Stimulated activated CD8-positive, alpha-beta memory T cell treated with anti-CD3 and anti-CD28 coated beads, Interleukin-7, amount 100 ng/mL, for 48 hours (primary cell): Measurements from ENCODE around the gene THBS2.
"Not testable (repeated sequence)": the region's sequence is repeated elsewhere in the genome, so short reads cannot be mapped to it uniquely, and the experiment has no call there.

Source experiments
- DNase-seq, 2 donors: peaks; one replicate each; pipeline ENCODE4 v3.0.0-alpha.2; 2020; ENCODE audit warnings: low read depth in 1 of 2; ENCODE audit errors: extremely low read depth in 1 of 2

Gene THBS2

GRCh38 chr6:169186496-169187169, 67.0 kb downstream of the THBS2 start:
- DNase-seq = no peak

DNA sequence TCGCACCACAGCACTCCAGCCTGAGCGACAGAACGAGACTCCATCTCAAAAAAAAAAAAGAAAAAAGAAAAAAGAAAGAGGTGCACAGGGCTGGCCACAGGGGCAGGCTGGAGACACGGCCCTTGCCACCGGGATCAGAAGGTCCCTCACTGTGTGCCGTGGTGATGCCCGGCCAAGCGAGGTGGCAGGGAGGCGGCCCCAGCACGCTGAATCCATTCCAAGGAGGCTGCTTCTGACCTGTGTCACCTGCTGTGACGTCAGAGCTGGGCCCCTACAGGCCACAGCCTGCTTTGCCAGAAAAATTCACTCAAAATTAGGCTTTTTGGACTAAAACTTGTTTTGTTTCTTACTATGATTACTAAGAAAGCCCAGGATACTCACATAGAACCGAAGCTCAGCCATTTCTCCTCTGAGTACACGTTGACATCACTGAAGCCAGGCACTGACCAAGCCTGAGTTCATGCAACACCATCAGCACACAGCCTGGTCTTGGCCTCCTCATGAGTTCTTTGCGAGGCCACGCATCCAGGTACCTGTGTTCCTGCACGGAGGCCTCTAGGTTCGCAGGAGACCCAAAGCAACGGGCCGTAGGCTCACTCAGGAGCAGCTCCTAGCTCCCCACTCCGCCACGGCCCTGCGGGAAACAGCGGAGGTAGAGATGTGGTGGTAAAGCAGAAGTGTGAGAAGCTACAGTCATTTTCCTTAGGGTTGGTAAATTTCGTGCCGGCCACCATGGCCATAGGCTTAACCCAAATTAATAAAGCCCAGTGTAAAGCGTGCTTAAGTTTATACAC, 67.8 kb downstream of the THBS2 start:
- DNase-seq = no peak

GRCh38 chr6:169185011-169185521, 68.6 kb downstream of the THBS2 start:
- DNase-seq = no peak

GRCh38 chr6:169184419-169184818, 69.2 kb downstream of the THBS2 start:
- DNase-seq = no peak

- DNase-seq = no peak
Observed at GRCh38 chr6:169183233-169183632, 70.4 kb downstream of the THBS2 start.

DNA sequence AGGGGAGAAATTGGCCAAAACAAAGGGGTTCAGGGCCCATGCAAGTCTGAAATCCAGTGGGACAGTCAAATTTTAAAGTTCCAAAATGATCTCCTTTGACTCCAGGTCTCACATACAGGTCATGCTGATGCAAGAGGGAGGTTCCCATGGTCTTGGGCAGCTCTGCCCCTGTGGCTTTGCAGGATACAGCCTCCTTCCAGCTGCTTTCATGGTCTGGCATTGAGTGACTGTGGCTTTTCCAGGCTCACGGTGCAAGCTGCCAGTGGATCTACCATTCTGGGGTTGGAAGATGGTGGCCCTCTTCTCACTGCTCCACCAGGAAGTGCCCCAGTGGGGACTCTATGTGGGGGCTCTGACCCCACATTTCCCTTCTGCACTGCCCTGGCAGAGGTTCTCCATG, 73.8 kb downstream of the THBS2 start:
- not testable (repeated sequence) for DNase-seq

DNA sequence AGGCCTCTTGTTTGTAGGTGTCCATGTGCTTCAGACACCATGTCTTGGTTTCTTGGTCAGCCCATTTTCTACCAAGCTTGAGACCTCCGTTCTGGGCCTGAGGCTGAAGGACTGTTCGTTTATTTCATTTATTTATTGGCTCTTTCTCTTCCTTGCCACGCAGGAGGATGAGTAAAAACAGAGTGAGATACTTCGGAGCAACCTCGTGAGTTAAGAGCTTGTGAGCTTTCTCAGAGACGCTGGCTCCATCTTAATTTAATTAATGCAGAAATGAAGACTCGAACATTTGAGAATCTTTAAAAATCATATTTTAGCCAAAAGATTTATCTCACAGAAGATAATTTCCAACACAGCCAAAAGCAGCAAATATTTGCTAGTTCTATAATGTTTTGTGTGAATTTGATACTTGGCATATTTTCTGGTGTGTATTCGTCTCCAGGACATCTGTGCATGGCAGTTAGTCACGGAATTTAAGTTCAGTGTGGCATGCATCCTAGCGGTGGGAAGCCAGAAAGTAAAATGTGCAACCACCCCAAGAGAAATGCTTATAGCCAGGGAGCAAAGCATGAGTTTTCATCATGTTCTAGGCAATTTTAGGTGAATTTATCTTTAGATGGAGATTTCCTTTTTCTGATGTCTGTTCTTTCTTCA, 76.0 kb downstream of the THBS2 start:
- no peak for DNase-seq

DNA sequence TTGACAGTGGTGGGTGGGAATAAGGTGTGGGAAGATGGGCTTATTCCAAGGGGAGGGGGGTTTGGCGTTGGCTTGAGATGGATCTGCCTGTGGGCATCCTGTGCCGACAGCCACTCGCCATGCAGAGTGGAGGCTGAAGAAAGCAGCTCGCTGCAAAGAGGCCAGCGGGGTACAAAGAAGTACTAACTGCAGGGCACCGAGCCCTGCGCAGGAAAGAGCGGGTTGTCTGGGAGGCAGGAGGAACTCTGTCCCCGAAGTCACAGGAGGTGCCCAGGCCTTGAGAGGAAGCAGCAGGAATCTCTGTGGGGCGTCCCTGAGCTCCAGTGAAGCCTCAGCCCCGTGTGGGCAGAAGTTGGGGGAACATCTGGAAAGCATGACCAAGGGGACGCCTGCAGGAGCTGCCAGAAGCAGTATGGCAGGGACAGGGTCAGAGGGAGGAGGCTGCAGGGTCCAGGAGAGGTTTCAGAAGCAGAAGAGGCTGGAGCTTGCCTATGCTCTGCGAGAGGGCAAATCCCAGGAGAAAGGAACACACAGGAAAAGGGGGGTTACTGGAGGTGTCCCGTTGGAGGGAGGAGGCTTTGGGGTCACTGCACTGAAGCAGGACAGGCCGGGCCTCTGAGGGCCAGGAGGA, 77.2 kb downstream of the THBS2 start:
- DNase-seq = no peak

GRCh38 chr6:169175360-169175887, 78.2 kb downstream of the THBS2 start:
- no peak for DNase-seq

DNA sequence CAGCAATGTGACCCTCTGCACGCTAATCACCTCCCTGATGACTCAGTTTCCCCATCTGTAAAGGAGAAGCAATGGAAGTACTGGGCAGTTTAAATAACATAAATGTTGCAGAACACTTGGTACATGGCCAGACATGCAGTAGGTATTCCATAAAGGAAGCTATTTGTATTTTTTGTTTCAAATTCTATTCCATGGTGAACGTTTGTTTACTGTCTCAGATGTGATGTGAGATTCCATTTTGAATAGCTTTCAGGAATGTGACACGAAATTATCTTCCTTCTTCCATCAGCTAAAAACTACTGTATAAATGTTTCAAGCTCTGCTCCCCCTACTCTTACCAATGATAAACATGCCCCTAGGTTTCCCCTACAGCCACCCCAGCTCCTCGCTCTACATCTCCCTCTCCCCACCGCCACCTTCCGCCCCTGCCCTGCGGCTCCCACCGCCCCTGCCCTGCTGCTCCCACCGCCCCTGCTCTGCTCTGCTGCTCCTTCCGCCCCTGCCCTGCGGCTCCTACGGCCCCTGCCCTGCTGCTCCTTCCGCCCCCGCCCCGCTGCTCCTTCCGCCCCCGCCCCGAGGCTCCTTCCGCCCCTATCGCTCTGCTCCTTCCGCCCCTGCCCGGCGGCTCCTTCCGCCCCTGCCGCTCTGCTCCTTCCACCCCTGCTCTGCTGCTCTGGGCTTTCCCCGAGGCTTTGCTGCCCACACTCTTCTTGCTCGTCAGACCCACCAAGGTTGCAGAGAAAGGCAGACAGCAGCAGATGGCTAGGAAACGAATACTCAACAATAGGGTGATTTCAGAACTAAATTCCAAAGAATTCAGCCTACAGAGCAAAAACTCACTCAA, 78.9 kb downstream of the THBS2 start:
- no peak for DNase-seq

DNA sequence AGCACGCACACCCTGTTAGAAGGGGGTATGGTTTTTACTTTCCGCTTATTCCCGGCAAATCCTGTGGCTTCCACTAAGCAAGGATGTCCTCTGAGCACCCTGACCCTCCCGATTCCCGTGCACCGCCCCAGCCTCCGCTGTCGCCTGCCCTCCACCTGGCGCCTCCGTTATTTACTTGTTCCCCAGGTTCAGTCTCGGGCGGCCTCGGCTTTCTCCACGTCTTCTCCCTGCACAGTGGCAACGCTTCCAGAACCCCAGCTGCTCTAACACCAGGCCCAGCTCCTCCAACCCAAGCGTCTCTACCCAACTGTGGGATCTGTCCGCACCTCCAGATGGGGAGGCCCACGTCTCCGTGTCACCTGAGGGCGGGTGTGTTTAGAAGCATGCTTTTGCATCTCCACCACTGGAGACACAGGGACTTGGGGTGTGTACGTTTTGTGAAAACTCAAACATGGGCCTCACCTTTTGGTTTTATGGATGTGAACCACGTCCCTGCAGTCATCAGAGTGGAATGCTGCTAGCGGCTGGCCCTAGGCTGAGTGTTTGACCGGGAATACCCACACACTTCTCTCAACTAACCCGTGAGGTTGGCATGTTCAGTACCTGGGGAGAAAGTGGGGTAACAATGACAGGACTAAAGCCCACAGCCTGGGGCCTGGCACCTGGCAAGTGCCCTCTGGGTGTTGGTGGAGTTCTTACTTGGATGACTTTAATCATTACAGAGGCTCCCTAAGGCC, 79.9 kb downstream of the THBS2 start:
- no peak for DNase-seq

DNA sequence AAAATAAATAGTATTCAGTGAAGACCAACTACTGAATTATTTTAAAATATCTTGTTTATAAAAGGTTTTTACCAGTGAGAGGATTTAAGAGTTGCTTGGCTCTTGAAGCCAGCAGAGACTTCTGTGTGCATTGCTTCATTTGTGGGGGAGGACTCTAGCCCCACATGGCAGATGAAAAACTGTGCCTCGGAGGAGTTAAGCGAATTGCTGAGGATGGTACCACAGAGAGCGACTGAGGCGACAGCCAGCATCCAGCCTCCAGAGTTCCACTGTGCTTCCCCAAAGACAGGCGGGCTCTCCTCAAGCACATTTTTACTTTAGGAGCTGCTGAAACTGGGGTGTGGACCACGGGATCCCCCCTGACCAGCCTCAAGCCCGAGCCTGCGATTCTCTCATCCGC, 80.7 kb downstream of the THBS2 start:
- no peak for DNase-seq

GRCh38 chr6:169172456-169172855, 81.2 kb downstream of the THBS2 start:
- DNase-seq = no peak

DNA sequence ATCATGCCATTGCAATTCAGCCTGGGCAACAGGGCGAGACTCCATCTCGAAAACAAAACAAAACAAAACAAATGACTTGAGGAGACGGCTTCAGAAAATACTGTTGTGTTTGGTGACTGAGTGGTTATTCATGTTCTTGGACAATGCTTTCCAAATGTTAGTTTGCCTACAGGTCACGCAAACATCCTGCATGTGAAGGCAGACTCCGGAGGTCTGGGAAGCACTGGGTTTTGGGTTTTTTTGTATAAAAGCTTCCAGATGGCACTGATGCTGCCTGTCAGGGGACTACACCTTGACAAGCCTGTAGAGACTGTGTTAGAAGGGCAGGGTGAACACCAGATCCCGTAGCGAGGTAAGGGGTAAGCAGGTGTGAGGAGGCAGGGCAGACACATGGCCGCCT, 81.7 kb downstream of the THBS2 start:
- DNase-seq = no peak

GRCh38 chr6:169171016-169171415, 82.6 kb downstream of the THBS2 start:
- no peak for DNase-seq

GRCh38 chr6:169170583-169170955, 83.1 kb downstream of the THBS2 start:
- DNase-seq = no peak

DNA sequence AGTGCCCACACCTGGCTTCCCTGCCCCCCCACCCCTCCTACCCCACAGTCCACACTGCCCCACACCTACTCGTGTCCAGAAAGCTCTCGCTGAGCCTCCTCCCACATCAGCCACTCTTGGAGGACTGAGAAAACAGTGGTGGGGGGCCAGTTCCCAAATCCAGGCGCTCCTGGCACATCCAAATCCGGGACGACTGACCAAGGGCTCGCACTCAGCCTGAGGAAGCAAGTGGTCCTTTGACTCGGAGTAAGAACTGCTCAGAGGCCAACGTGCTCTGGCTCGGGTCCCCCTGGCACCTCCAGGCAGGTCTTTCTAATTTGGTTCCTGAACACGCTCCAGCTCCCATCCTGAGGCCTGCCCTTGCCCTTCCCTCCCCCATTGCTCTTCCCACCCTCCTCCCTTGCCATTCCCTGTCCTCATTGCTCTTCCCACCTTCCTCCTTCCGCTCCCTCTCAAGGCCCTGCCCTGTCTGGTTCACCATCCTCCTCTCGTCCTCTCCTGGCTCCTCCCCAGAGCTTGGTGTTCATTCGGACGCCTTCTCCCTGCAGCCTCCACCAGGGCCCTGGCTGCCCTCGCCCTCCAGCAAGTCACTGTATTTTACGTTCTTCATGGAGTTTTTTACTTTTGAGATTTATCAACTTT, 83.6 kb downstream of the THBS2 start:
- DNase-seq = no peak

DNA sequence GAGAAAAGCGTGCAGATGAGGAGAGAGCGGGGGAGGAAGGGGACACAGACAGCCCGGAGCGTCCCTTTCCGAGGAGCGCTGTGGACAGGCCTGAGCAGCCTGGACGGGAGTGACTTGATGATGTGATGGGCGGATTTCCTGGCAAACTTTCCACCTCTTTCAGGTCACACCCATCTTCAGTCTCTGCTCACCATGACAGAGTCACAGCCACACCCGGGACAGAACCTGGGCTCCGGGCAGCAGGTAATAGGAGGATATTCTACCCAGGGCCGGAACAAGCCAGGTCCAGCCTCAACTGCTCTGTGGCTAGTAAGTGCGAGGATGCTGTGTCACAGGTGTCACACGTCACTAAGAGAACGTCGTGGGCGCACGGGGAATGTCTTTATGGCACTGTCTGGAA, 84.3 kb downstream of the THBS2 start:
- DNase-seq = no peak

- no peak for DNase-seq
Observed at GRCh38 chr6:169168706-169169105, 84.9 kb downstream of the THBS2 start.
